Heart left ventricle (tissue), 16 donors: ENCODE data around the gene MAGI2. TPM values are rescaled to one million over a fixed set of nuclear protein-coding genes. Genes with fewer than 3 reads are reported as not detected.

Experiments
- ATAC-seq, 4 donors: fragments of 200-7000 bp; cut with Tn5 transposase; one replicate each; pipeline ENCODE4 v1.9.1; 2020 to 2022; ENCODE audit warnings: moderate library complexity in 4 of 4, mild to moderate bottlenecking in 3 of 4, moderate number of reproducible peaks in 1 of 4
- DNase-seq, 5 donors: peaks; one replicate each; pipeline ENCODE4 v3.0.0-alpha.2; 2020
- H3K27ac ChIP-seq, 12 donors: fragments of 200-600 bp; sonication (generic) in 4 of 12; one replicate each; pipeline versions ENCODE4 v1.5.0 to v1.8.0; 2016 to 2022; ENCODE audit warnings: mild to moderate bottlenecking in 2 of 12
- H3K27me3 ChIP-seq, 9 donors: fragments of 200-600 bp; sonication (generic) in 2 of 9; one replicate each; pipeline versions ENCODE4 v1.5.1 to v1.8.0; 2016 to 2022; ENCODE audit warnings: mild to moderate bottlenecking in 3 of 9
- H3K36me3 ChIP-seq, 9 donors: fragments of 200-600 bp; sonication (generic) in 2 of 9; one replicate each; pipeline versions ENCODE4 v1.5.0 to v1.8.0; 2018 to 2022; ENCODE audit warnings: mild to moderate bottlenecking in 2 of 9
- H3K4me1 ChIP-seq, 12 donors: fragments of 200-600 bp; sonication (generic) in 4 of 12; one replicate each; pipeline versions ENCODE4 v1.5.0 to v1.8.0; 2016 to 2022; ENCODE audit warnings: mild to moderate bottlenecking in 3 of 12
- H3K4me3 ChIP-seq, 12 donors: fragments of 200-600 bp; sonication (generic) in 4 of 12; one replicate each; pipeline versions ENCODE4 v1.5.0 to v1.8.0; 2017 to 2022; ENCODE audit warnings: mild to moderate bottlenecking in 9 of 12, moderate library complexity in 4 of 12
- H3K9me3 ChIP-seq, 12 donors: fragments of 200-600 bp; sonication (generic) in 4 of 12; one replicate each; pipeline versions ENCODE4 v1.5.0 to v1.8.0; 2016 to 2022; ENCODE audit warnings: mild to moderate bottlenecking in 1 of 12
- CTCF ChIP-seq, 12 donors: fragments of 200-600 bp; sonication (generic) in 4 of 12; IDR thresholded peaks; one replicate each; pipeline versions ENCODE4 v1.5.0 to v1.8.0; 2018 to 2022; ENCODE audit warnings: antibody characterized with exemption in 12 of 12, mild to moderate bottlenecking in 5 of 12
- POLR2A ChIP-seq, 2 donors: fragments of 450-650 bp; IDR thresholded peaks; one replicate each; pipeline ENCODE4 v1.6.1; 2017; ENCODE audit warnings: antibody characterized with exemption in 2 of 2, mild to moderate bottlenecking in 2 of 2, moderate library complexity in 2 of 2
- WGBS, 4 donors: extraction: QIAGEN DNeasy Blood & Tissue Kit in 2 of 4; methylation state at CpG; one replicate each; pipeline versions ENCODE4 v1.1.5 to v1.1.7; 2013 to 2018; 5-methylcytosine and 5-hydroxymethylcytosine counted together
- intact Hi-C, 10 donors: fragments of 100-400 bp; cut with DNase I; formaldehyde crosslinking; loops; one replicate each; pipeline versions ENCODE4 v1.11.1 to v1.14.2; 2022
- polyA plus RNA-seq, 2 donors: library from polyadenylated mRNA; stranded (reverse); fragments of 200-250 nt; gene quantifications; one replicate each; pipeline ENCODE4 v1.2.3, GENCODE V29; 2013
- total RNA-seq, 9 donors: library from RNA; depleted of rRNA in 2 of 9; stranded (reverse); fragments of >200 nt in 2 of 9; fragmentation: NEBNext Ultra II Directional in 3 of 9; extraction: Animal tissue kit (Norgen Biotek cat#: 25700) in 3 of 9; gene quantifications; one replicate each; pipeline versions ENCODE4 v1.1.0 to v1.2.4, GENCODE V29; 2016 to 2023
- donor health status: ischemic (EF 13 %, LVEDD 7.1; RV severe dilation, severe dysfunction).
- donor health status: healthy with polysubstance abuse.
- donor health status: DM: no; HTN: yes; CAD: no.
- donor health status: DM: no; HTN: no; CAD: no.
- donor health status: ischemic (EF 25% LVEDD 6.9; RV normal size, moderate dysfunction).
- donor health status: ischemic (EF 25% LVEDD 5.7; RV mildly dilated, moderate dysfunction).
- donor health status: healthy.
- donor health status: DM: yes; HTN: yes; CAD: no.
- donor health status: ischemic (EF 35%, LVEDD 5.7; RV mildly dilated, moderate dysfunction).
- donor health status: nonischemic (EF 11% LVEDD 7.7; RV severe dilation, severe dysfunction).
- donor health status: DM: yes; HTN: yes; CAD: no.
- donor health status: PGD.
- donor health status: ischemic (EF 29% LVEDD 5.4; RV normal size, mild dysfunction).
- donor health status: nonischemic (EF 23%, LVEDD 6.1; RV moderate dilation, normal function).

MAGI2 gene
- total and polyA plus RNA-seq, 11 donors: 1.1 to 6.8 (median 3.8) TPM

- DNase-seq (no peak), ATAC-seq (no peak)
- H3K27ac ChIP-seq: no peak overlapping the region
- H3K9me3 ChIP-seq: peaks cover 0 to 16% (median 0%) of the 10 kb centered on the region in 12 donors
- no peaks in the 10 kb centered on the region for H3K27me3 ChIP-seq
- H3K36me3 ChIP-seq: no peaks in the 10 kb centered on the region
- WGBS, 4 donors: 70 to 74% (median 72%) methylated on average over 5 of the region's 5 CpGs
- no peaks in the 10 kb centered on the region for H3K4me1 ChIP-seq
- intact Hi-C loops: no loop called here
- TF ChIP-seq CTCF (IDR thresholded peaks at IDR 0.05): no peak
- no peak for TF ChIP-seq POLR2A (IDR thresholded peaks at IDR 0.05)
- H3K4me3 ChIP-seq: no peak overlapping the region
Measured at GRCh38 chr7:78749052-78749746, 704.3 kb downstream of the MAGI2 start.

GRCh38 chr7:78747592-78747991, 705.9 kb downstream of the MAGI2 start:
- Histone ChIP-seq H3K9me3 (peaks cover 0 to 2% (median 0%) of the 10 kb centered on the region in 12 donors), H3K27me3 (no peaks in the 10 kb centered on the region), H3K4me1 (no peaks in the 10 kb centered on the region), H3K4me3 (no peak overlapping the region), H3K27ac (no peak overlapping the region), H3K36me3 (no peaks in the 10 kb centered on the region)
- intact Hi-C loops: no loop called here
- no peak for TF ChIP-seq CTCF (IDR thresholded peaks at IDR 0.05)
- TF ChIP-seq POLR2A (IDR thresholded peaks at IDR 0.05): no peak
- DNase-seq (no peak), ATAC-seq (no peak)
- WGBS, 4 donors: 68 to 72% (median 71%) methylated on average over 3 of the region's 3 CpGs

GRCh38 chr7:78746301-78746700, 707.2 kb downstream of the MAGI2 start:
- TF ChIP-seq CTCF (IDR thresholded peaks at IDR 0.05) (no peak), POLR2A (IDR thresholded peaks at IDR 0.05) (no peak)
- 60 to 78% (median 67%) methylated on average over 2 of the region's 2 CpGs for WGBS, 4 donors
- H3K4me1 ChIP-seq: no peaks in the 10 kb centered on the region
- no peaks in the 10 kb centered on the region for H3K27me3 ChIP-seq
- H3K27ac ChIP-seq: no peak overlapping the region
- peaks cover 0 to 4% (median 0%) of the 10 kb centered on the region in 12 donors for H3K9me3 ChIP-seq
- H3K36me3 ChIP-seq: no peaks in the 10 kb centered on the region
- intact Hi-C loops: no loop called here
- DNase-seq: no peak
- no peak overlapping the region for H3K4me3 ChIP-seq
- no peak for ATAC-seq

GRCh38 chr7:78742694-78743093, 710.8 kb downstream of the MAGI2 start:
- no peaks in the 10 kb centered on the region for H3K27me3 ChIP-seq
- no peak overlapping the region for H3K4me3 ChIP-seq
- DNase-seq (no peak), ATAC-seq (no peak)
- H3K27ac ChIP-seq: no peak overlapping the region
- no peaks in the 10 kb centered on the region for H3K36me3 ChIP-seq
- intact Hi-C loops: no loop called here
- TF ChIP-seq CTCF (IDR thresholded peaks at IDR 0.05) (no peak), POLR2A (IDR thresholded peaks at IDR 0.05) (no peak)
- peaks cover 0 to 4% (median 0%) of the 10 kb centered on the region in 12 donors for H3K9me3 ChIP-seq
- no peaks in the 10 kb centered on the region for H3K4me1 ChIP-seq
- 71 to 77% (median 74%) methylated on average over 1 of the region's 1 CpG for WGBS, 4 donors
